GM19372 (cell line): ENCODE results near the gene SHF.
"Not testable (repeated sequence)": the region's sequence is repeated elsewhere in the genome, so short reads cannot be mapped to it uniquely, and the experiment has no call there.

Experiments used
- ATAC-seq: cut with Tn5 transposase; IDR thresholded peaks from one replicate; pipeline ENCODE4 v1.9.1; 2021; ENCODE audit warnings: mild to moderate bottlenecking, low read depth, moderate library complexity; ENCODE audit not compliant: unreplicated experiment

The SHF gene

GRCh38 chr15:45148076-45149059 lies 39.4 kb downstream of the SHF start:
- no peak for ATAC-seq

DNA sequence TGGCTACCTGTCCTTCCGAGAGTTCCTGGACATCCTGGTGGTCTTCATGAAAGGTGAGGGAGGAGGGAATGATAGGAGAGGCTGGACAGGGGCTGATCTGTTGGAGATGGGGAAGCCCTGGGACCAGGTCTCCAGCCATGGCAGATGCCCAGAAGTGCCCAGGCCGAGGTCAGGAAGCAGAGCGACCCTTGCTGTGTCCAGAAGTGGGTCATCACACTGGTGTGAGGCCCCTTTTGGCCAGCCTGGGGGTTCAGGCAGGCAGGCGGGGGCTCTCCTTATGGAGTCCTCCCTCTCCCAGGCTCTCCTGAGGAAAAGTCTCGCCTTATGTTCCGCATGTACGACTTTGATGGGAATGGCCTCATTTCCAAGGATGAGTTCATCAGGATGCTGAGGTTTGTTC lies 40.2 kb downstream of the SHF start:
- ATAC-seq = no peak

GRCh38 chr15:45146405-45146804 lies 41.4 kb downstream of the SHF start:
- no peak for ATAC-seq

DNA sequence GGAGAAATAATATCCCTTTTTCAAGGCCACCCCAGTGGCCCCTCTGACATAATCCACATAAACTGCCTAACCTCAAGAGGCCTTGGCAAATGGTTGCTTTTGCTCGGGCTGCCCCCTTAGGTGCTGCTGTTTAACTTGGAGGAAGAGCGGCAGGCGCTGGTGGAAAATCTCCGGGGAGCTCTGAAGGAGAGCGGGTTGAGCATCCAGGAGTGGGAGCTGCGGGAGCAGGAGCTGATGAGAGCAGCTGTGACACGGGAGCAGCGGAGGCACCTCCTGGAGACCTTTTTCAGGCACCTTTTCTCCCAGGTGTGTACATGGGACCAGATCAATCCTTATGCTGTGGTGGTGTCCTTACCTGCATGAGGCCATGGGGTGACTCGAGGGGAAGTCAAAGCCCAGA lies 43.0 kb downstream of the SHF start:
- ATAC-seq = no peak

DNA sequence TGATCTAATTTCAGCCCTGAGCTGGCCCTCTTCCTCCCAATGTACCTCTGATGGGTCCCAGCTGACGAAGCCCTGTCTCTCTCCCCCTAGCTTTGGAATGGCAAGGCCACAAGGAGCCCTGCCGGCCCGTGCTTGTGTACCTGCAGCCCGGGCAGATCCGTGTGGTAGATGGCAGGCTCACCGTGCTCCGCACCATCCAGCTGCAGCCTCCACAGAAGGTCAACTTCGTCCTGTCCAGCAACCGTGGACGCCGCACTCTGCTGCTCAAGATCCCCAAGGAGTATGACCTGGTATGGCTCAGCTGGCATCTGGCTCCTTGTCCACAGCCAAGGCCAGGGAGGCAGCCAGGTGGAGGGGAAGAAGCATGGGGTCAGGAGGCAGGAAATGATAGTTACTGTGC lies 43.8 kb downstream of the SHF start:
- ATAC-seq = no peak

- ATAC-seq = no peak
These were observed 44.7 kb downstream of the SHF start for GRCh38 chr15:45143056-45143455.

GRCh38 chr15:45141386-45141785 lies 46.4 kb downstream of the SHF start:
- no peak for ATAC-seq

DNA sequence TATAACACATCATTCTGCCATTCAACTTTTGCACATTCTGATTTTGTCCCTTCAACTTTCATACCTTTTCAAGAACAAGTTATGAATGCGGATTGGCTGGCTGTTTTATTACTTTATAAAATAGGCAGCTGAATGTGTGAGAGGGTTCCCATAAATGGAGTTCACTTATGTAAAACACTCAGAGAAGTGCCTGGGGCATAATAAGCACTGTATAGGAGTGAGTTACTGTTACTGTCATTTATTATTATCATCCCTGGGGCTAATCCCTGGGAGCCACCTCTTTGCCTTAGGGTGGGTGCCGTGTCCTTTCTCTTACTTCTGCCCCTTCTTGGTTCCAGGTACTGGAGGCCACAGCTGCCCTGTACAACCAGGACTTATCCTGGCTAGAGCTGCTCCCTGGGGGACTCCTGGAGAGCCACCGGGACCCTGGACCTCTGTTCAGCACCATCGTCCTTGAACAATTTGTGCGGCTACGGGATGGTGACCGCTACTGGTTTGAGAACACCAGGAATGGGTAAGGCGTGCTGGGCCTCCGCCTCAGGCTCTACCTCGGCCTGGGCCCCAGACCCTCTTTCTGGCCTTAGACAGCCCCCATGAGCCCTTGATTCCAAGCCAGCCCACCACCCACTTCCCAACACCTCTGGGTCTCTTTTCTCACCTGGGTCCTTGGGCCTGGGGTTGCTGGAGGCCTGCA lies 47.1 kb downstream of the SHF start:
- ATAC-seq = no peak

DNA sequence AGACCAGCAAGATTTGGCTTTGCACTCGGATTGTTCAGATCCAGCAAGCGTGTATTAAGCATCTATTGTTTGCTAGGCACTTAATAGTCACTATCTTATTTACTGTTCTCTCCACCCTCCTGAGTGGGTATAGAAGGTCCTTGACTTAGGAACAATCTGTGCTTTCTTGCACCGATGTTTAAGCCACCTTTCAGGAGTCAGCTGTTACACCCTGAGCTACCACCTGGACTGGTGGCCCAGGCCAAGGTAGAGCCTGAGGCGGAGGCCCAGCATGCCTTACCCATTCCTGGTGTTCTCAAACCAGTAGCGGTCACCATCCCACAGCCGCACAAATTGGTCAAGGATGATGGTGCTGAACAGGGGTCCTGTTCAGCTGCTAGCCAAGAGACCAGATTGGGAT lies 48.0 kb downstream of the SHF start:
- no peak for ATAC-seq

DNA sequence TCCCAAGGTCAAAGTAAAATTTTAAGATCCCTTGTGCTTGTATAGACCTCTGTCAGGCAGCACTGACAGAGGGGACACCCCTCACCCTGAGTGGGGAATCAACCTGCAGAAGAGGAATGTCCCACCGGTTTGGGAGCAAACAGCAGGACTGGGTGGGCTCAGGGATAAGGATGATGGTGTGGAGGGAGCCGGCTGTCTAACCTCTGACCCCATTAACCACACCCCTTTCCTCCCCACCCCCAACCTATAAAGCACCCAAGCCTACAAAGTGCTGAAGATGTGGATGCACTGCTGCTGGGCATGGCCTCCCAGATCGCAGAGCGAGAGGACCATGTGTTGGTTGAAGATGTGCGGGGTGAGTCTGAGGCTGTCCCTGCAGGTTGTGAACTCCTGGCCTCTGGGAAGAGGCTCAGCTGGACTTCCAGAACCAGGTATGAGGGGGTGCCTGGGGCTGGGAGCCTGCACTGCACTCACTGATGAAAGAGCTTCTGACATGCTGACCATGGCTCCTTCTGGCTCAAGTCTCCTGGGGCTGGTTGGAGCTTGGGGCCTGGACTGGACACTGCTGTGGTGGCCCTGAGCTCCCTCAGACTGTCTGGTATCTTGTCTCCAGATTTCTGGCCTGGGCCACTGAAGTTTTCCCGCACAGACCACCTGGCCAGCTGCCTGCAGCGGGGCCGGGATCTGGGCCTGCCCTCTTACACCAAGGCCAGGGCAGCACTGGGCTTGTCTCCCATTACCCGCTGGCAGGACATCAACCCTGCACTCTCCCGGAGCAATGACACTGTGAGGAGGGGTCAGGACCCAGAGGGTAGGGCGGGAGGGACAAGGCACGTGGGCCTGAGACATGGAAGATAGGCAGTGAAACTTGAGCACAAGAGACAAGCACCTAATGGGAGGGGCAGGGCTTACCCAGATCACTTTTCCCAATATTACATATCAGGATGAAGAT lies 48.7 kb downstream of the SHF start:
- no peak for ATAC-seq

GRCh38 chr15:45137703-45138102 lies 50.1 kb downstream of the SHF start:
- ATAC-seq = no peak

- ATAC-seq = no peak
These were observed 51.4 kb downstream of the SHF start for GRCh38 chr15:45136378-45136764.

GRCh38 chr15:45135705-45136377 lies 51.9 kb downstream of the SHF start:
- not testable (repeated sequence) for ATAC-seq

DNA sequence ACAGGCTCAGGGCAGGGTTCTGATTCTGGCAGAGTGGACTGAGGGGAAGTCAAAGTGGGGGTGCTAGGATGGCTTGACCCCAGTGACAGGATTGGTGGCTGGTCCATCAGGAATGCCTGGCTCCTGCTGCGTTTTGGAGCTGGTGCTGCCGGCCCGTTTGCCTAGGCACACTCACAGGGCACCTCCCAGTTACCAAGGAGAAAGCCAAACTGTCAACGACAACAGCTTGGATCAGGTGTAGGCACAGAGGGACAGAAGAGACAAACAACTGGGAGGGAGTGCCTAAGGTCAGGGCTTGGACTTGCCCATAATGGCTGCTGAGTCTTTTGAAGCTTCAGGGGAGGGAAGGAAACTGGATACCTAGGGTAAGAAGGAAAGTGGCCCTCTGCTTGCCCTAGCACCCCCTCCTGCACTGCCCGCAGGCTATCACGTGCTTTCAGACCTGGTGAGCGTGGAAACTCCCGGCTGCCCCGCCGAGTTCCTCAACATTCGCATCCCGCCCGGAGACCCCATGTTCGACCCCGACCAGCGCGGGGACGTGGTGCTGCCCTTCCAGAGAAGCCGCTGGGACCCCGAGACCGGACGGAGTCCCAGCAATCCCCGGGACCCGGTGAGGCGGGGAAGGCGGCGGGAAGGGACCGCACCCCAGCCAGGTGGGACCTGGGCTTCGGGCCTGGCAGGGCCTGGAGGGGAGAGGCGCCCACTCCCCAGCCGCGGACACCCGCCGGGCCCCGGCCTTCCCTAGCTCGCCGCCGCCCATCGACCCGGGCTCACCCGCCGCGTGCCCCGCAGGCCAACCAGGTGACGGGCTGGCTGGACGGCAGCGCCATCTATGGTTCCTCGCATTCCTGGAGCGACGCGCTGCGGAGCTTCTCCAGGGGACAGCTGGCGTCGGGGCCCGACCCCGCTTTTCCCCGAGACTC lies 52.8 kb downstream of the SHF start:
- ATAC-seq = no peak

GRCh38 chr15:45134046-45134445 lies 53.7 kb downstream of the SHF start:
- no peak for ATAC-seq

GRCh38 chr15:45133561-45133920 lies 54.2 kb downstream of the SHF start:
- no peak for ATAC-seq

DNA sequence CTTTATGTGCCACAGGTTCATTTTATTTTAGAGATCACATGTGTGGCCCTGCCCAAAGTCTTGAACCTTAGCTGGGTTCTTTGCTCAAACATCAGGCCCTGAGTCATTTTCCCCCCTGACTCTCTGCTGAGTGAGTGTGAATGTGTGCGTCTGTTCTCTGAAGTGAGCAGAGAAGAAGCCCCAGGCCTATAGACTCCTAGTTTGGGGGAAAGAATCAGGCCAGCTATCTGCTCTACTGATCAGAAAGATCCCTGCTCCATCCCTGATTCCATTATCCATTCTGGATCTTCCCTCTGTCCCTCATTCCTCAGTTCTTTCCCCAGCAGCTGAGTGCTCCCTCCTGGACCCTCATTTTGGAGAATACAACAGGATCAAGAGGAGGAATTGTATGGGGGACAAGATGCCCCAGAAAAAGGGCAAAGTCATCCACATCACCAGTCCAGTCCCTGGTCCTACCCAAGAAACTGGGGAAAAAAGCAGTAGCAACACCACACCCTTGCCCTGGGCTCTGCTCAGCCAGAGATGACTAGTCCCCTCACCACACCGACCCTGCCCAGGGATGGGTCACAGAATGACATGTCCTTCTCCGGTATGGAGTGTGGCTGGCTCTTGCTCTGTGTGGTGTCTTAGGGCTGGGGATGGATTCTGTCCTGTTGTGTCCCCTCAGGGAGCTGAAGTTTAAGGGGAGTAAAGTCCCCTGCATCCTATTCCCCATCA lies 54.8 kb downstream of the SHF start:
- ATAC-seq = no peak

DNA sequence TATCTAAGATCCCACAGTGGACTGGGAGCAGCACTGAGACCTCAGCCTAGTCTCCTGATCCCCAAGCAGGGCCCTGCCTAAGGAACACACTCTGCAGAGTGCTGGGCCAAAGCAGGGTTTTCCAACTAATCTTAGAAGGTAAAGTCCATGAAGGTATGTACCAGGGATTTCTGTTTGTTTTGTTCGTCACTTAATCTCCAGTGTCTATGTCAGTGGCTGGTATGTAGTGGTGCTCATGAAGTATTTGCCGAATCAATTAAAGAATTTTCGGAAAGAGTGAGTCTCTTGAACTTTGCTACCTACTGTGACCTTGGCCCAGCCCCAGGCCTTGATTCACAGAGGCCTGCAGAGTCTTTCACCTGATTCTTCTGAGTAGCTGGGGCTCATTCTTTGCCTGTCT lies 56.3 kb downstream of the SHF start:
- no peak for ATAC-seq
